Motor neuron (in vitro differentiated cells): ENCODE data around the gene ACAN. TPM values are rescaled to one million over a fixed set of nuclear protein-coding genes. Genes with fewer than 3 reads are reported as not detected.

Experiments used
- ATAC-seq, 8 experiments: fragments of 200-7000 bp; cut with Tn5 transposase; replicated peaks in 6 of 8; 2 replicates each; pipeline ENCODE4 v1.8.0; 2021; ENCODE audit warnings: mild to moderate bottlenecking in 8 of 8, moderate library complexity in 8 of 8
- H3K27ac ChIP-seq, 2 donors: fragments of 250-450 bp; sonication (Bioruptor Pico); 2 replicates each; pipeline ENCODE4 v1.9.0; 2021; ENCODE audit warnings: antibody characterized with exemption in 2 of 2, mild to moderate bottlenecking in 2 of 2, moderate library complexity in 1 of 2
- H3K4me1 ChIP-seq, 2 donors: fragments of 250-450 bp; sonication (Bioruptor Pico); replicated peaks in 1 of 2; 2 replicates each; pipeline ENCODE4 v1.6.1; 2021; ENCODE audit warnings: antibody characterized with exemption in 2 of 2, mild to moderate bottlenecking in 2 of 2, moderate library complexity in 1 of 2
- H3K4me3 ChIP-seq, 5 donors: fragments of 250-450 bp; sonication (Bioruptor Pico); 2 replicates each; pipeline ENCODE4 v1.9.0; 2021; ENCODE audit warnings: antibody characterized with exemption in 5 of 5, mild to moderate bottlenecking in 5 of 5, moderate library complexity in 4 of 5
- WGBS, 10 experiments: fragments of 450-650 bp; shearing (Covaris generic); methylation state at CpG; one replicate each; pipeline ENCODE4 v1.0.0; 2022; 5-methylcytosine and 5-hydroxymethylcytosine counted together
- in situ Hi-C, 9 experiments: fragments of 400-800 bp; cut with MboI; loops; one replicate each; pipeline ENCODE4 v1.15.0; 2021; ENCODE audit warnings: low sequenced_read_pairs in 9 of 9, low pct_unique_long_range_greater_than_20kb in 2 of 9; ENCODE audit not compliant: unreplicated experiment in 9 of 9
- total RNA-seq, 8 experiments: library from RNA; unstranded; fragments of 300-600 nt; gene quantifications; 2 replicates each; pipeline versions ENCODE4 v1.2.3 to v1.2.4, GENCODE V29; 2022

The ACAN gene
- total RNA-seq, 8 experiments from 2014 or later, result under 0.01 to 1.1 (median 0.24) TPM; not detected in 1

DNA sequence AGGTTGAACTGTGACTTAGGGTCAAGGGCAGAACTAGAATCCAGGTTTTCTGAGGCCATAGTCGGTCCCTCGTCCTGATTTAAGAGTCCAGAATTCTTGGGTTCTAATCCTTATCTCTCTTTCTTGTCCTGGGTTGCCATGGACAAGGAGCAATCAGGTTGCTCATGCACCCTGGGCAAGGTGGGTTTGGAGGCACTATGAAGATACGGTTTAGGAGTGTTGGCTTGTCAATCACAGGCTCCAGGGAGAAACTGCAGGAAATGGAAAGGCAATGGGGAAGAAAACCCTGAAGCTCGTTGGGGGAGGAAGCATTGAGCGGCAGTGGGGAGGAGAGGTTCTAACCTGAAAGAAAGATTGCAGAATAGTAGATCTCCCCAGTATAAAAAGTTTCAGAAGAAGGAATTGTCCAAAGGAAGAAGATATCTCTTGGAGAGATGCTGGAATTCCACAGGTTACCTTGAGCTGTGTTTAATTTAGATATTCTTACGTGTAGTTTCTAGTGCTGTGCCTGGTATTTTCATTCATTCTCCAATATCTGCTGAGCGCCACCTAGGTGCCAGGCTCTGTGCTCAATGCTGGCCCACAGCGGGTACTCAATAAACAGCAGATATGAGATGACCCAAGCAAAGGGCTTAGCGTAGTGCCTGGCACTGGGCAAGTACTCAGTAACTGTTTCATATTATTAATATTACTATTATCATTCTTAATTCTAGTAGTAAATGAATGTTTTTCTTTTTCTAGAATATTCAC, 2.0 kb downstream of the ACAN start:
- in situ Hi-C loops, result no loop called here
- Histone ChIP-seq H3K4me3 (no peak overlapping the region), H3K27ac (no peak overlapping the region), H3K4me1 (peaks cover 0 to 10% of the 10 kb centered on the region in 2 donors)
- 33 to 77% (median 65%) methylated on average over 2 to 8 of the region's 9 CpGs for WGBS, 10 experiments
- no peak for ATAC-seq

DNA sequence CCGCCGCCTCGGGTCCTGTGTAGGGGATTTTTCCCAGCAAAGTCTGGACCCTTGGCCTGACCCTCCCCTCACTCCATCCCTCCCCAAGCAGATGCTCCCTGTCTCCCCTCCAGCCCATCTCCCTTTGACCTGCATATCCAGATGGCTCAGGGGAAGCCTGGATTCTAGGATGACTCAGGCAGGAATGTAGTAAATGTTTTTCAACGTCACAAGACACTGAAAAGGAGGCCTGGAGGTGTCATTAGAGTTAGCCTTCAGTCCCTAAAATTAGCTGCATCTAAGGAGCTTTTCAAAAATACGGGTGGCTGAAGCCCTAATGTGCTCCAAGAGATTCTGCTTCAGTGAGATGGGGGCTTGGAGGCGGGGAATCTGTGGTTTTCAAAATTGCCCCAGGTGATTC, 7.2 kb downstream of the ACAN start:
- WGBS, 10 experiments, result 20 to 100% (median 42%) methylated on average over 1 to 3 of the region's 6 CpGs; no CpG with 5 or more reads in 4 of the 10 experiments
- Histone ChIP-seq H3K4me3 (no peak overlapping the region), H3K27ac (no peak overlapping the region), H3K4me1 (peaks cover 6 to 23% of the 10 kb centered on the region in 2 donors)
- peak in 5 of 8 experiments; percentile 28 to 76 (median 49) for ATAC-seq
- in situ Hi-C loops, result no loop called here

DNA sequence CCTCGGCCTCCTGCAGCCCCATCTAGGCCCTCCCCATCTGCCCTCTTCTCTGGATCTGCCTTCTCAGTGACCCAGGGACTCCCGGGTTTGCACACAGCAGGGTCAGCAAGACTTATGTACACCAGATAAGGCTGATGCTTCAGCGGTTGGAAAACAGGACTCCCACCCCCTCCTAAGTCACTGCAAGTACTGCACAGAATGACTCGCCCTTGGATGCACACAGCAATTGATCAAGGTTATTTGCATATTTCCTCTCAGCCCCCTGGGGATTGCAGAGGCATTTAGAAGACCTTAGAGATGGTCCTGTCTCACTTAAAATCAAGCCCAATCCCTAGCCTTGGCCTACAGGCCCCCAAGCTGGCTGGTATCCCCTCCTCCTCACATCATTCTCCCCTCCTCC, 8.9 kb downstream of the ACAN start:
- ATAC-seq, result peak in 5 of 8 experiments; percentile 45 to 85 (median 83)
- 40 to 100% (median 48%) methylated on average over 1 to 3 of the region's 4 CpGs; no CpG with 5 or more reads in 6 of the 10 experiments for WGBS, 10 experiments
- in situ Hi-C loops, result no loop called here
- Histone ChIP-seq H3K4me1 (peaks cover 6 to 23% of the 10 kb centered on the region in 2 donors), H3K4me3 (no peak overlapping the region), H3K27ac (peak overlapping the region in 1 of 2 donors; percentile 67)

DNA sequence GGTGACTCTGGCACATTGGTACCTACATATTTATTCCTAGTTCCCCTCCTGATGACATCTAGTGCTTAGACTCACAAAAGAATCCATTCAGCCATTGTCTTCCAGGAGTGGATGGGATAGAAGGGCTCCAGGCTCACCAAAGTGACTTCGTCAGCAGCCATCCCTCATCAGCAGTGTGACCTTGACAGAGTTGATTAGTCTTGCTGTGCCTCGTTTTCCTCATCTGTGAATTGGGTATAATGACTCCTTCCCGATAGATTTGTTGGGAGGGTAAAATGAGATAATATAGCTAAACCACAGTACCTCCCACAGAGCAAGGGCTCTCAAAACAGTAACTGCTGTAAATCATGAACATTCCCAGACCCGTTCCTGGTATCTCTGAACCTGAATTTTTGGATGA, 10.7 kb downstream of the ACAN start:
- in situ Hi-C loops, result no loop called here
- 0 to 100% (median 80%) methylated on average over 1 to 4 of the region's 4 CpGs; no CpG with 5 or more reads in 2 of the 10 experiments for WGBS, 10 experiments

DNA sequence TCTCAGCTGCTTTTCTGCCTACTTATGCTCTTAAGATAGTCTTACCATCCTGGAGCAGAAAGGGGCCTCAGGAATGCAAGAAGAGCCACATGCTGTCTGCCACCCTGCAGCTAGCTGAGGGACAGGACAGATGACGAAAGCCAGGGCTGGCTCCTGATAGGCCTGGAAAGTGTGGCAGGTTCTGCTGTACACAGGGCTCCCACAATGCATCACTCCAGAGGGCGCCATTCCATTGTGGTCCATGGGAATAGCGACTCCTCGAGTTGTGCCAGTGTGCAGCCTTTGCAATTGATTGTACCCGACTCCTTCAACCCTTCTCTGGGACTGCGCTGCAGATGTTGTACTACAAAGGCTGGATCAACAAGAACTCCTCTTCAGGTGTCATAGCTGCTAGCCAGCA, 11.2 kb downstream of the ACAN start:
- in situ Hi-C loops, result no loop called here
- H3K27ac ChIP-seq, result no peak overlapping the region
- peaks cover 6 to 23% of the 10 kb centered on the region in 2 donors for H3K4me1 ChIP-seq
- H3K4me3 ChIP-seq, result no peak overlapping the region
- no peak for ATAC-seq
- WGBS, 10 experiments, result 46 to 100% (median 90%) methylated on average over 1 to 5 of the region's 6 CpGs; no CpG with 5 or more reads in 3 of the 10 experiments

More for the DNA sequence above, 10.7 kb downstream of the ACAN start:
- no peak for ATAC-seq
- H3K4me1 ChIP-seq, result peaks cover 6 to 23% of the 10 kb centered on the region in 2 donors
- no peak overlapping the region for H3K27ac ChIP-seq
- no peak overlapping the region for H3K4me3 ChIP-seq

DNA sequence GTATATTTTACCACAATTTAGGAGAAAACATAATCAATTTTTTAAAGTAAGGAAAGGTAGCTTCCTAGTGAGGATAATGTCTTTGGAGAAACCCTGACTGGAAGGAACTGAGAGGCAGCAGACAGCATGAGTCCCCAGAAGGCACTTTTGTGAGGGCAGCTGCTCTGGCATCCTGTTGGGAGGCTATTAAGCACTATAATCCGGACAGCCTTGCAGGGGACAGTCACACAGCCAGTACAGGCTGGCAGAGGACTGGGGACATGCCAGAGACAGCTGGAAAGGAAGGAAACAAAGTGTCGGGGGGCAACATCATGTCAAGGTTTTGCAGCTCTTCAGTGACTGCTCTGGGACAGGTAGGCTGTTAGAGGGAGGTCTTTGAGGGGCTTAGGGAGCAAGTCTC, 15.7 kb downstream of the ACAN start:
- ATAC-seq, result no peak
- Histone ChIP-seq H3K4me1 (no peaks in the 10 kb centered on the region), H3K27ac (no peak overlapping the region), H3K4me3 (no peak overlapping the region)
- WGBS, 10 experiments, result 8 to 100% (median 22%) methylated on average over 1 to 2 of the region's 2 CpGs; no CpG with 5 or more reads in 3 of the 10 experiments
- in situ Hi-C loops, result no loop called here

DNA sequence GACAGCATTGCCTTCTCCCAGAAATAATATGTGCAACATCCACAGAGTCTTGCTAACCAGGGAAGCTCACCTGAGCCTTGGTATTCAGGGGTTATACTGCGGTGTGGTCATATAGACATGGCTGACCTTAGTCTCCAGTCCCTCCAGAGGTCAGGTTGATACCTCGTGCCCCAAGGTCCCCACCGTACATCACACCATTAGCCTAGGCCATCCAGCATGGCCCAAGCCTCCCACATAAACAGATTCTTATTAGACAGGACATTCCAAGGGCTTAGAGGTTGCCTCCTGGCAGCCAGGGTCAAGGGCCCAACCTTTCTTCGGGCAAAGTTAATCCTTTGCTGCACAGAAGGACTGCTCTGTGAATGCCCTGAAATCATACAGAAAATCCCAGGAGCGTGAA, 18.8 kb downstream of the ACAN start:
- Histone ChIP-seq H3K27ac (no peak overlapping the region), H3K4me3 (no peak overlapping the region), H3K4me1 (no peaks in the 10 kb centered on the region)
- WGBS, 10 experiments, result 17 to 90% (median 78%) methylated on average over 1 to 3 of the region's 5 CpGs; no CpG with 5 or more reads in 3 of the 10 experiments
- in situ Hi-C loops, result loop anchor here in 2 of 9 experiments (10.0 kb wide), 2 partner anchors 157 to 167 kb away; no protein-coding TSS in a partner anchor
- no peak for ATAC-seq

DNA sequence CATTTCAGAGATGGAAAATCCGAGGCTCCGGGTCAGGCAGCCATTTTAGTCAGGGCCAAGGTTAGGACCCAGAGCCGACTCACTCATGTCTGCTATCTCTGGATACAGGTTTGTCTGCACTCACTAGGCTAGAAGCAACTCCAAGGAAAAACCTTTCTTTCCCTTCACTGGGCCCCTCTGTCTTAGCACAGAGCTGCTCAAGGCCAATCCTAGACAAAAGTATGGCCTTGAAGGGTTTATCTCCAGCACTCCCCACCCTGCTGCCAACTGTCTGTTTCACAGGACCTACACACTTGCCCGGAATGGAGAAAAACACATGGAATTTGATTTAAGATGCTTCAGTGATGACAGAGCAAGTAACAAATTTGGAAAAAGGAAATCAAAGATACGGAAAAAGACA, 25.6 kb downstream of the ACAN start:
- whole genome bisulfite sequencing, 10 experiments, result 43 to 100% (median 77%) methylated on average over 1 to 5 of the region's 5 CpGs
- Histone ChIP-seq H3K4me1 (no peaks in the 10 kb centered on the region), H3K27ac (no peak overlapping the region), H3K4me3 (no peak overlapping the region)
- in situ Hi-C loops, result loop anchor here in 2 of 9 experiments (10.0 kb wide), 2 partner anchors 164 to 174 kb away; no protein-coding TSS in a partner anchor
- no peak for ATAC-seq

DNA sequence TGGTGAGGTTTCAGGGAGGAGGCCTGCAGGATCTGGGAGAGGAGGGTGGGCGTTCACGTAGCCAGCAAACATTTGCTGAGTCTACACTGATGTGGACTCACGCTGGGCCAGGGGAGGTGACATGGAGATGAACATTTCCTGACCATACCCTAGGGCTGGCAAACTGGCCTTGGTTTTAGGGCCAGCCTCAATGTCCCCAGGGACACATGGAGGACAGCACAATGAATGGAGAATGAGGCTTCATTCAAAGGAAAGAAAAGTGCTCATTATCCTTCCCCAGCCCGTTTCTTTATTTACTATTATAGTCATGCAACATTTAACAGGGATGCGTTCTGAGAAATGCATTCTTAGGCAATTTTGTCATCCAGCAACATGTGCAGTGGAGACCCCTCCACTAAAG, 26.8 kb downstream of the ACAN start:
- WGBS, 10 experiments, result 3 to 87% (median 79%) methylated on average over 1 to 5 of the region's 5 CpGs; no CpG with 5 or more reads in 1 of the 10 experiments
- Histone ChIP-seq H3K27ac (no peak overlapping the region), H3K4me3 (no peak overlapping the region), H3K4me1 (no peaks in the 10 kb centered on the region)
- peak in 1 of 8 experiments; percentile 45 for ATAC-seq
- in situ Hi-C loops, result no loop called here

DNA sequence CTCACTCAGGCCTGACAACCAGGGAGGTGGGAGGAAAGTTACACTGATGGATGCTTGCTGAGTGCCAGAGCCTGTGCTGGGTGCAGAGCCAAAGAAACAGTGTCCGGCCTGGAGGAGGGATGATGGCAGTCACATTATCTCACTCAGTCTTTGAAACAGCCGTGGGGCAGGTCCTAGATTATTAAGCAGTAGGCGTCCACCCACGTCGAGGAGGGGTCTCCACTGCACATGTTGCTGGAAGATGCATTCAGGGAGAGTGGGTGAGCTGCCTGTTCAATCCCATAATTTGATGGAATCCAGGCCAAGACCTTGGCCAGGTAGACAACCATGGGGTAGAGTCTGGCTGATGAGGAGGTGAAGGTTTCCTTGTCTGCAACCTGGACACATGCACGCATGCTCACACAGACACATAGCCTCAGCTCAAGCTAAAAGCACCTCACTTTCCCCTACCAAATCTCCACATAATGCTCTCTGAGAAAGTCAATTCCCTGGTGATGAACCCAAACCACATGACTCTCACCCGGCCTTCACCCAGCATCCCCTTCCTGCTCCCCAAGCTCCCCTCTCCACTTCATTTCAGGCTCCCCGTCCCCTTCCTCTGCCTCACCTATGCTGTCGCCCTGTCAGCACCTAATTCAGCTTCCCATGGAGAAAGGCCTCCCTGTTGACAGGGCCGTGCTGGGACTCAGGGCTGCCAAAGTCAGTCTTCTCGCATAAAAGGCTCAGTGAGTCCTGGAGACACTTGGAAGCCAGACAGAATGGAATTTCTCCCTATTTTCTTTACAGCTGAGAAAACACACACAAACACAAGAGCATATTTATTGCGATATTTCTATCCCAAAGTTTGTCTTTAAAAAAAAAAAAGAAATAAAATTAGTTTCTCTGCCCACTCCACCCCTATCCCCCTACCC, 29.8 kb downstream of the ACAN start:
- in situ Hi-C loops, result no loop called here
- peak in 1 of 8 experiments; percentile 19 for ATAC-seq
- Histone ChIP-seq H3K4me1 (peaks cover 2 to 11% of the 10 kb centered on the region in 2 donors), H3K4me3 (no peak overlapping the region), H3K27ac (no peak overlapping the region)
- WGBS, 10 experiments, result 25 to 85% (median 59%) methylated on average over 1 to 6 of the region's 12 CpGs; no CpG with 5 or more reads in 2 of the 10 experiments

DNA sequence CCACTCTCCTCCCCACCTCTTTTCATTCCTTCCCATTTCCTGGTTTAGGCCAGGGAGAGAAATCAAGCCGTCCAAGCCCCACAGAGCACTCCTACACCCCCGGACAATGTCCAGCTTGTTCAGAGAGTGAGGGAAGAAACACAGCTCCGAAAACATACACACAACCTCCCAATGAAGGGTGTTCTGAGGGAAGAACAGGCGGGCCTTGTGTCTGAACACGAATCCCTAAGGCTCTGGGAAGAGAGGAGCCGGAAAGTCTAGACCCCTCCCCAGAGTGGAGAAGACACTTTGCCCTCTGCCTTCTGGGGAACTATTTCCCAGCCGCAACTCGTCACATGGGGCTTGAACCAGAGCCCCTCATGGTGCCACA, 30.5 kb downstream of the ACAN start:
- Histone ChIP-seq H3K27ac (no peak overlapping the region), H3K4me1 (peaks cover 2 to 11% of the 10 kb centered on the region in 2 donors), H3K4me3 (no peak overlapping the region)
- in situ Hi-C loops, result no loop called here
- ATAC-seq, result no peak
- 20 to 93% (median 83%) methylated on average over 1 to 3 of the region's 8 CpGs; no CpG with 5 or more reads in 3 of the 10 experiments for WGBS, 10 experiments

DNA sequence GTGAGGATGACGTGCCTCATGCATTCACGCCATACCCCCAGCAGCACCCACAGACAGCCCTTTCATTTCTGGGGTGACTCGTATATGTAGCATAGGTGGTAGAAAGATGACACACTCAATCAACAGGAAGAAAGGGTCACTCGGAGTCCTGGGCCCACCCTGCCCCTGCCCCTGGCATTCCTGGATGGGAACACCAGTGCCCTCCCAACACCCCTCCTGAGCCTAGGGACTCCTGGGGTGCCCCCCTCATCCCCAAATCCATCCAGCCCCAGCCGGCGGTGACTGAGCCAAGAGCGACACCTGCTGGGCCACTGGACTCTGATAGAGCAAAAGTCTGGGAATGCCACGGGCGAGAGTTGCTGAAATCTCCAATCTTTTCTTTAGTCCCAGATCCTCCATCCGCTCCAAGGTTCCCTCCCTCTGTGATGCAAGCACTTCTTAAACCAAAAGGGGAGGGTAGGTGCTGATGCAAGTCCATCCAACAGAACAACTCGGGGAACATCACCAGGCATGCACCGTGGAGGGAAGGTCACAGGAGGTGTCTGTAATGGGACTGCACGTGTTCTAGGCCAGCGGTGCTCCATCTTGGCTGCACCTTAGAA, 31.1 kb downstream of the ACAN start:
- Histone ChIP-seq H3K4me3 (no peak overlapping the region), H3K4me1 (peaks cover 2 to 11% of the 10 kb centered on the region in 2 donors), H3K27ac (no peak overlapping the region)
- WGBS, 10 experiments, result 47 to 100% (median 76%) methylated on average over 1 to 6 of the region's 14 CpGs; no CpG with 5 or more reads in 3 of the 10 experiments
- peak in 6 of 8 experiments; percentile 23 to 86 (median 44) for ATAC-seq
- in situ Hi-C loops, result no loop called here
